Measurements from ENCODE around the gene CTSD. TPM values are rescaled to one million over a fixed set of nuclear protein-coding genes. Genes with fewer than 3 reads are reported as not detected.
A peak's percentile ranks its signal among the peaks of the same experiment; 100 is the strongest.

CTSD gene
- total RNA-seq, 5 donors from 2014 or later (not counting 1 experiment from before 2014, with no cell fraction given): 91.9 to 187 (median 163) TPM

DNA sequence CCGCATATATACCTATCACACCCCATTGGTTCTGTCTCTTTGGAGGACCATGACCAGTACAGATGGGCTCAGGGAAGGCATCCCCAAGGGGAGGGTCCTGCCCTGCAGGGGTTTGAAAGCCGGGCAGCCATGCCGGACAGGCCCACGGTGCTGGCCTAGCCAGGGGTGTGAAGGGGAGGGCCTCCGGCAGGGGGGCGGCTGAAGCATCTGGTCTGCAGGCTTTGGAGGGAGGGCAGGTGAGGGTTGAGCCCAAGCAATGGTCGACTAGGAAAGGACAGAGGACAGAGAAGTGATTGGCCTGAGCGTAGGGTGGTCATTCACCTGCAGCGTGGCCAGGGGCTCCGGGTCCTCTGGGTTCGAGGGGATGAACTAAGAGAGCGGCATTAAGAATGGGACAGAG, 11.2 kb upstream of the CTSD start:
- H3K4me3 Mint-ChIP-seq: no peak overlapping the region
- no peaks in the 10 kb centered on the region for H3K36me3 Mint-ChIP-seq
- Histone ChIP-seq H3K27me3 (replicated peaks in 1 of 2; ENCODE audit: control insufficient read depth in 2 of 2, extremely low read depth in 1 of 2, insufficient read depth in 2 of 2, low read length in 1 of 2) (peaks cover 0 to 23% of the 10 kb centered on the region in 2 experiments), H3K9me3 (no peaks in the 10 kb centered on the region), H3K27ac (ENCODE audit: low read length) (no peak overlapping the region), H3K4me3 (ENCODE audit: control insufficient read depth in 1 of 2, extremely low read depth in 1 of 2, low read length in 1 of 2) (no peak overlapping the region), H3K4me1 (ENCODE audit: control insufficient read depth in 1 of 2, extremely low read depth in 1 of 2, insufficient read depth in 2 of 2, low read length in 2 of 2) (peaks cover 5 to 21% of the 10 kb centered on the region in 2 experiments), H3K36me3 (ENCODE audit: control insufficient read depth in 2 of 2, extremely low read depth in 1 of 2, insufficient read depth in 1 of 2, low read length in 1 of 2) (no peaks in the 10 kb centered on the region)
- no peak for DNase-seq
- H3K27ac Mint-ChIP-seq: no peak overlapping the region
- ChIA-PET POLR2A (no interaction called here), CTCF (no interaction called here)
- no peak for ATAC-seq (replicated peaks in 1 of 4)
- no peaks in the 10 kb centered on the region for H3K27me3 Mint-ChIP-seq
- H3K4me1 Mint-ChIP-seq: peaks cover 14 to 25% (median 16%) of the 10 kb centered on the region in 3 donors
- no peaks in the 10 kb centered on the region for H3K9me3 Mint-ChIP-seq
- WGBS (ENCODE audit: insufficient coverage): 75% methylated on average over 9 of the region's 12 CpGs

DNA sequence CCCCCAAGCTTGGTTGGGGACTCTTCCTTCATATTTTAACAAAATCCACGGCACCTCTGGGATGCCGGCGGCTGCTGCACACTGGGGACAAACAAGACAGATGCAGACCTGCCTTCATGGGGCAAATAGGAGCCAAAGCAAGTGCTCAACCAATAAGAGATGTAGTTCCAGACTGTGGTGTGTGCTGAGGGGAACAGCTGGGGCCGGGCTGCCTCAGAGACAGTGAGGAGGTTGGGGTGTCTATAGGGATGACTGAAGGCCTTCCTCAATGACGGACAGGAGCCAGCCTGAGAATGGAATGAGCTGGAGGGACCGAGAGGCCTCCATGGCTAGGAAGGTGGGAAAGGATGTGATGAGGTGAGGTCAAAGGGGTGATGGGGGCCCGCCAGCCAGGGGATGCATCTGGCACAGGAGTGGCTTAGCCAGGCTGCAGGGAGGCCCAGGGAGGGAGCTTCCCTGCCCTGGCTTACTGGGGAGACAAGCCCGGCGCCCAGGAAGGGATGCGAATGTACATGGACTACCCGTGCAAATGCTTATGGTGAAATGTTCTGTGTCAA, 10.3 kb upstream of the CTSD start:
- H3K4me1 ChIP-seq (ENCODE audit: control insufficient read depth in 1 of 2, extremely low read depth in 1 of 2, insufficient read depth in 2 of 2, low read length in 2 of 2): peaks cover 5 to 21% of the 10 kb centered on the region in 2 experiments
- Mint-ChIP-seq H3K4me3 (no peak overlapping the region), H3K27ac (no peak overlapping the region), H3K9me3 (no peaks in the 10 kb centered on the region), H3K36me3 (no peaks in the 10 kb centered on the region), H3K27me3 (no peaks in the 10 kb centered on the region), H3K4me1 (peaks cover 14 to 25% (median 16%) of the 10 kb centered on the region in 3 donors)
- H3K36me3 ChIP-seq (ENCODE audit: control insufficient read depth in 2 of 2, extremely low read depth in 1 of 2, insufficient read depth in 1 of 2, low read length in 1 of 2): no peaks in the 10 kb centered on the region
- ATAC-seq (replicated peaks in 1 of 4) (no peak), DNase-seq (no peak)
- no peak overlapping the region for H3K4me3 ChIP-seq (ENCODE audit: control insufficient read depth in 1 of 2, extremely low read depth in 1 of 2, low read length in 1 of 2)
- H3K27ac ChIP-seq (ENCODE audit: low read length): no peak overlapping the region
- no peaks in the 10 kb centered on the region for H3K9me3 ChIP-seq
- ChIA-PET CTCF (interaction anchor here in 1 of 2 donors (0.8 kb wide), 1 partner anchor 12 kb away, joined by 3 read pairs; no protein-coding TSS in a partner anchor), POLR2A (no interaction called here)
- 95% methylated on average over 10 of the region's 11 CpGs for WGBS (ENCODE audit: insufficient coverage)
- peaks cover 0 to 16% of the 10 kb centered on the region in 2 experiments for H3K27me3 ChIP-seq (replicated peaks in 1 of 2; ENCODE audit: control insufficient read depth in 2 of 2, extremely low read depth in 1 of 2, insufficient read depth in 2 of 2, low read length in 1 of 2)

DNA sequence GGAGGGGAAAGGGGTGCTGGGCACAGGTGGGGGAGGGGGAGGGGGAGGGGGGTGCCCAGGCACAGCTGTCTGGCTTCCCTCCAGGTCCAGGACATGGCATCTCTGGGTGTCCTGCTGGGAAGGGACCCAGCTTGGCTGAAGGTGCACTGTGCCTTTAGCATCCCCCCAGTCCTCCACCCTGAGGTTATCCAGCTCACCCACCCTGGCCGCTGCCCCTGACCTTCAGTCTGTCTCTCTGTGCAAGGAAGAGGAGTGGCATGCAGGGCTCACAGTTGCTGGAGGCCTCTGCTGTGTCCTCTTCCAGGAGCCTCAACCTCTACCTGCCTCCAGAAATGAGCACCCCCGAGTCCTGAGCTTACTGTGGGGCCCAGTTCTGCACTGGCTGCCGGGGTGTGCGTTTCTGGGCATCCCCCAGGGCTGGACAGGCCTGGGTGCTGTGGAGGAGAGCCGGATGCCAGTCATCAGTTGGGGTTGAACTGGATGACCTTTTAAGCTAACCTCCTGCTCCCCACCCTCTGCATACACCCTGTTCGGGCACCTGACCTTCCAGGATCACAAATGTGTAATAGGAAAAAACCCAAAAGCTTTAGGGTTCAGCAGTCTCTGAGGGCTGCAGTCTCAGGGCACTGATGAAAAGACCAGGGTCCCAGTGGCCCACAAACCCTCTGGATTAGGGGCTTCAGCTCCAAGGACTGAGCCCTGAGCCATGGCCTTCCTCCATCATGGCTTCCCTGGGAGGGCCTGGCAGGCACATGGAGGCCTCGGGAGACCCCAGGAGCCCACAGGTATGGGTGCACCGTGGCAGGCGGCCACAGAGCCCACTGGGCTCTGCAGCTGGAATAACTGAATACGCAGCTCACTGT, 9.6 kb upstream of the CTSD start:
- CTCF ChIA-PET: interaction anchor here in 1 of 2 donors (0.8 kb wide), 2 partner anchors 11 to 443 kb away, joined by 3 read pairs; no protein-coding TSS in a partner anchor
- Histone ChIP-seq H3K27me3 (replicated peaks in 1 of 2; ENCODE audit: control insufficient read depth in 2 of 2, extremely low read depth in 1 of 2, insufficient read depth in 2 of 2, low read length in 1 of 2) (peaks cover 0 to 12% of the 10 kb centered on the region in 2 experiments), H3K9me3 (no peaks in the 10 kb centered on the region), H3K27ac (ENCODE audit: low read length) (no peak overlapping the region), H3K4me1 (ENCODE audit: control insufficient read depth in 1 of 2, extremely low read depth in 1 of 2, insufficient read depth in 2 of 2, low read length in 2 of 2) (peaks cover 5 to 21% of the 10 kb centered on the region in 2 experiments), H3K4me3 (ENCODE audit: control insufficient read depth in 1 of 2, extremely low read depth in 1 of 2, low read length in 1 of 2) (no peak overlapping the region), H3K36me3 (ENCODE audit: control insufficient read depth in 2 of 2, extremely low read depth in 1 of 2, insufficient read depth in 1 of 2, low read length in 1 of 2) (no peaks in the 10 kb centered on the region)
- Mint-ChIP-seq H3K36me3 (no peaks in the 10 kb centered on the region), H3K27ac (no peak overlapping the region), H3K27me3 (no peaks in the 10 kb centered on the region), H3K4me1 (peaks cover 14 to 25% (median 16%) of the 10 kb centered on the region in 3 donors), H3K9me3 (no peaks in the 10 kb centered on the region), H3K4me3 (no peak overlapping the region)
- DNase-seq: peak in 1 of 35 experiments; percentile 0
- WGBS (ENCODE audit: insufficient coverage): 98% methylated on average over 6 of the region's 10 CpGs
- no peak for ATAC-seq (replicated peaks in 1 of 4)
- POLR2A ChIA-PET: interaction anchor here in 1 of 2 donors (0.5 kb wide), 1 partner anchor 185 kb away, joined by 3 read pairs; no protein-coding TSS in a partner anchor

DNA sequence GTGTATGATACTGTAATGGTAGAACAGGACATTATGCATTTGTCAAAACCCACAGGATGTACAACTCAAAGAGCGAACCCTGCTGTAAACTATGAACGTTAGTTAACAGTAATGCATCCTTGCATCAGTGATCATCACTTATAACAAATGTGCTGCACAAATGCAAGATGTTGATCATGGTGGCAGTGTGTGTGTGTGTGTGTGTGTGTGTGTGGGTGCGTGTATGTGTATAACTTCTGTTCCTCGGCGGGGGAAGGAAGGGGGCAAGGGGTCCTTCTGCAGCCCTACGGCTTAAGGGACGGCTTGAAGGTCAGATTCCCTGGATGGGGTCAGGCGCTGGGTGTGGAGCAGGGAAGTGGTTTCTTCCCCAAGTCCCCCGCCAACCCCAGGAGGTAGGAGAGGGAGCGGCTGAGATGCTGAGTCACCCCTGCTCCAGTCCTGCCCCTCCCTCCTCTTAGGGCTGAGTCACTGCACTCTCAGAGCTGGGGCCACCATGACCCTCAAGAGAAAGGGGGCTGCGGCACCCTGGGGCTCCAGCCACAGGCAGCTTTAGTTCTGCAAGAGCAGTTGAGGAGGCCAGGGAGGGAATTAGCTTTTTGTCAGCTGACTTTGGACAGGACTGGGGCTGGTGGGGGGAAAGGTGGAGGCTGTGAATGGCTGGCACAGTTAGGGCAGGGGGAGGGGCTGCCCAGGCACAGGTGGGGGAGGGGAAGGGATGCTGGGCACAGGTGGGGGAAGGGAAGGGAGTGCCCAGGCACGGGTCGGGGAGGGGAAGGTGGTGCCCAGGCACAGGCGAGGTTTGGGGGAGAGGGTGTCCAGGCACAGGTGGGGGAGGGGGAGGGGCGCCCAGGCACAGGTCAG, 8.8 kb upstream of the CTSD start:
- Mint-ChIP-seq H3K4me1 (peaks cover 14 to 25% (median 16%) of the 10 kb centered on the region in 3 donors), H3K4me3 (peak overlapping the region; percentile 9 to 55 (median 38)), H3K27me3 (no peaks in the 10 kb centered on the region), H3K9me3 (no peaks in the 10 kb centered on the region), H3K27ac (peak overlapping the region; percentile 64 to 65), H3K36me3 (no peaks in the 10 kb centered on the region)
- peak in 12 of 35 experiments; percentile 7 to 50 (median 37) for DNase-seq
- Histone ChIP-seq H3K4me1 (ENCODE audit: control insufficient read depth in 1 of 2, extremely low read depth in 1 of 2, insufficient read depth in 2 of 2, low read length in 2 of 2) (peaks cover 5 to 19% of the 10 kb centered on the region in 2 experiments), H3K9me3 (no peaks in the 10 kb centered on the region), H3K27ac (ENCODE audit: low read length) (peak overlapping the region; percentile 34), H3K4me3 (ENCODE audit: control insufficient read depth in 1 of 2, extremely low read depth in 1 of 2, low read length in 1 of 2) (peak overlapping the region in 1 of 2 donors; percentile 10), H3K36me3 (ENCODE audit: control insufficient read depth in 2 of 2, extremely low read depth in 1 of 2, insufficient read depth in 1 of 2, low read length in 1 of 2) (no peaks in the 10 kb centered on the region), H3K27me3 (replicated peaks in 1 of 2; ENCODE audit: control insufficient read depth in 2 of 2, extremely low read depth in 1 of 2, insufficient read depth in 2 of 2, low read length in 1 of 2) (peaks cover 0 to 7% of the 10 kb centered on the region in 2 experiments)
- CTCF ChIA-PET: interaction anchor here (0.5 to 0.8 kb wide), 2 partner anchors 229 to 443 kb away, joined by 3 to 4 read pairs; no protein-coding TSS in a partner anchor
- ATAC-seq (replicated peaks in 1 of 4): peak; percentile 85 to 95 (median 90)
- 0% methylated on average over 4 of the region's 15 CpGs for WGBS (ENCODE audit: insufficient coverage)
- POLR2A ChIA-PET: no interaction called here

DNA sequence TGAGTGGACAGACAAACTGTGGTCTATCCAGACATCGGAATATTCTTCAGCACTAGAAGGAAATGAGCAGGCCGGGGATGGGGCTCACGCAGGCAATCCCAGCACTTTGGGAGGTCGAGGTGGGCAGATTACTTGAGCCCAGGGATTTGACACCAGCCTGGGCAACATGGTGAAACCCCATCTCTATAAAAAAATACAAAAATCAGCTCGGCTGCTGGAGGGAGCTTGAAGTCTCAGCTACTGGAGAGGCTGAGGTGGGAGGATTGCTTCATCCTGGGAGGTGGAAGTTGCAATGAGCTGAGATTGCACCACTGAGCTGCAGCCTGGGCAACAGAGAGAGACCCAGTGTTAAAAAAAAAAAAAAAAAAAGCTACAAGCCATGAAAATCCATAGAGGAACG, 8.0 kb upstream of the CTSD start:
- Mint-ChIP-seq H3K4me1 (peaks cover 14 to 25% (median 16%) of the 10 kb centered on the region in 3 donors), H3K4me3 (peak overlapping the region in 1 of 3 donors; percentile 55)

More for the DNA sequence above, 8.0 kb upstream of the CTSD start:
- DNase-seq (peak in 1 of 35 experiments; percentile 2), ATAC-seq (replicated peaks in 1 of 4) (no peak)
- H3K36me3 Mint-ChIP-seq: no peaks in the 10 kb centered on the region
- Histone ChIP-seq H3K4me1 (ENCODE audit: control insufficient read depth in 1 of 2, extremely low read depth in 1 of 2, insufficient read depth in 2 of 2, low read length in 2 of 2) (peaks cover 5 to 19% of the 10 kb centered on the region in 2 experiments), H3K9me3 (no peaks in the 10 kb centered on the region), H3K4me3 (ENCODE audit: control insufficient read depth in 1 of 2, extremely low read depth in 1 of 2, low read length in 1 of 2) (no peak overlapping the region), H3K27ac (ENCODE audit: low read length) (no peak overlapping the region), H3K27me3 (replicated peaks in 1 of 2; ENCODE audit: control insufficient read depth in 2 of 2, extremely low read depth in 1 of 2, insufficient read depth in 2 of 2, low read length in 1 of 2) (peaks cover 0 to 7% of the 10 kb centered on the region in 2 experiments), H3K36me3 (ENCODE audit: control insufficient read depth in 2 of 2, extremely low read depth in 1 of 2, insufficient read depth in 1 of 2, low read length in 1 of 2) (no peaks in the 10 kb centered on the region)
- H3K27ac Mint-ChIP-seq: peak overlapping the region; percentile 64 to 65
- ChIA-PET POLR2A (no interaction called here), CTCF (interaction anchor here in 1 of 2 donors (0.5 kb wide), 1 partner anchor 230 kb away, joined by 4 read pairs; no protein-coding TSS in a partner anchor)
- H3K9me3 Mint-ChIP-seq: no peaks in the 10 kb centered on the region
- 100% methylated on average over 1 of the region's 6 CpGs for WGBS (ENCODE audit: insufficient coverage)
- no peaks in the 10 kb centered on the region for H3K27me3 Mint-ChIP-seq
